Stimulated activated CD4-positive, alpha-beta T cell treated with anti-CD3 and anti-CD28 coated beads, TNF-alpha, amount 100 ng/mL, for 4 hours (primary cell): ENCODE measurements around the gene BRD7.

ENCODE experiments used
- DNase-seq, 3 experiments: peaks; one replicate each; pipeline ENCODE4 v3.0.0-alpha.2; 2020; ENCODE audit warnings: low read depth in 3 of 3

Gene BRD7

GRCh38 chr16:50368410-50369132, at the start of gene BRD7:
Gene BRD7 (minus strand): TSS chr16:50368988. CDS start chr16:50368774, 214 bp downstream.
- peak; percentile 49 to 64 (median 64) for DNase-seq

GRCh38 chr16:50416388-50416787, 47.6 kb upstream of the BRD7 start:
- no peak for DNase-seq

- no peak for DNase-seq
These were observed 45.4 kb upstream of the BRD7 start for GRCh38 chr16:50414152-50414551.

GRCh38 chr16:50411034-50411433, 42.2 kb upstream of the BRD7 start:
- no peak for DNase-seq

GRCh38 chr16:50408001-50408561, 39.3 kb upstream of the BRD7 start:
- DNase-seq = no peak

GRCh38 chr16:50407351-50407750, 38.6 kb upstream of the BRD7 start:
- DNase-seq = no peak

GRCh38 chr16:50403491-50403890, 34.7 kb upstream of the BRD7 start:
- no peak for DNase-seq

GRCh38 chr16:50402298-50402895, 33.6 kb upstream of the BRD7 start:
- DNase-seq = no peak

GRCh38 chr16:50401355-50401754, 32.6 kb upstream of the BRD7 start:
- DNase-seq = no peak

GRCh38 chr16:50400967-50401348, 32.2 kb upstream of the BRD7 start:
- DNase-seq = no peak

GRCh38 chr16:50400312-50400966, 31.7 kb upstream of the BRD7 start:
- no peak for DNase-seq

GRCh38 chr16:50399411-50399810, 30.6 kb upstream of the BRD7 start:
- no peak for DNase-seq

- no peak for DNase-seq
These were observed 29.5 kb upstream of the BRD7 start for GRCh38 chr16:50398336-50398735.

GRCh38 chr16:50396761-50397535, 28.2 kb upstream of the BRD7 start:
- no peak for DNase-seq

GRCh38 chr16:50395763-50396710, 27.2 kb upstream of the BRD7 start:
- no peak for DNase-seq

- no peak for DNase-seq
These were observed 25.3 kb upstream of the BRD7 start for GRCh38 chr16:50393858-50394802.

GRCh38 chr16:50393416-50393815, 24.6 kb upstream of the BRD7 start:
- no peak for DNase-seq

- no peak for DNase-seq
These were observed 22.3 kb upstream of the BRD7 start for GRCh38 chr16:50390914-50391716.

GRCh38 chr16:50390371-50390771, 21.6 kb upstream of the BRD7 start:
- no peak for DNase-seq
